Left ventricle myocardium inferior (tissue), 1 donor: Measurements from ENCODE around the gene PET100. TPM values are rescaled to one million over a fixed set of nuclear protein-coding genes. Genes with fewer than 3 reads are reported as not detected.

Source experiments
- DNase-seq: peaks from one replicate; pipeline ENCODE4 v3.0.0-alpha.2; 2020
- H3K27ac ChIP-seq: fragments of 200-600 bp; replicated peaks from 2 replicates; pipeline ENCODE4 v1.8.0; 2021
- H3K27me3 ChIP-seq: fragments of 200-600 bp; 2 replicates; pipeline ENCODE4 v1.8.0; 2021; ENCODE audit warnings: low read depth
- H3K36me3 ChIP-seq: fragments of 200-600 bp; 2 replicates; pipeline ENCODE4 v1.8.0; 2021
- H3K4me1 ChIP-seq: fragments of 200-600 bp; 2 replicates; pipeline ENCODE4 v1.8.0; 2021
- H3K4me3 ChIP-seq: fragments of 200-600 bp; 2 replicates; pipeline ENCODE4 v1.8.0; 2021; ENCODE audit warnings: mild to moderate bottlenecking, moderate library complexity
- H3K9me3 ChIP-seq: fragments of 200-600 bp; replicated peaks from 2 replicates; pipeline ENCODE4 v1.8.0; 2021
- CTCF ChIP-seq: fragments of 200-600 bp; IDR thresholded peaks from 2 replicates; pipeline ENCODE4 v1.8.0; 2021; ENCODE audit warnings: antibody characterized with exemption, mild to moderate bottlenecking, borderline replicate concordance
- intact Hi-C: fragments of 100-400 bp; cut with micrococcal nuclease; formaldehyde crosslinking; loops from one replicate; pipeline ENCODE4 v1.11.0; 2022
- total RNA-seq: library from RNA; stranded (reverse); fragmentation: NEBNext Ultra II Directional; extraction: Animal tissue kit (Norgen Biotek cat#: 25700); gene quantifications from one replicate; pipeline ENCODE4 v1.2.1, GENCODE V29; 2021
- donor health status: DM: no; HTN: yes; CAD: no; lungs with severe emphysema.

Gene PET100
- total RNA-seq, 1 donor from 2014 or later, result 197 TPM

DNA sequence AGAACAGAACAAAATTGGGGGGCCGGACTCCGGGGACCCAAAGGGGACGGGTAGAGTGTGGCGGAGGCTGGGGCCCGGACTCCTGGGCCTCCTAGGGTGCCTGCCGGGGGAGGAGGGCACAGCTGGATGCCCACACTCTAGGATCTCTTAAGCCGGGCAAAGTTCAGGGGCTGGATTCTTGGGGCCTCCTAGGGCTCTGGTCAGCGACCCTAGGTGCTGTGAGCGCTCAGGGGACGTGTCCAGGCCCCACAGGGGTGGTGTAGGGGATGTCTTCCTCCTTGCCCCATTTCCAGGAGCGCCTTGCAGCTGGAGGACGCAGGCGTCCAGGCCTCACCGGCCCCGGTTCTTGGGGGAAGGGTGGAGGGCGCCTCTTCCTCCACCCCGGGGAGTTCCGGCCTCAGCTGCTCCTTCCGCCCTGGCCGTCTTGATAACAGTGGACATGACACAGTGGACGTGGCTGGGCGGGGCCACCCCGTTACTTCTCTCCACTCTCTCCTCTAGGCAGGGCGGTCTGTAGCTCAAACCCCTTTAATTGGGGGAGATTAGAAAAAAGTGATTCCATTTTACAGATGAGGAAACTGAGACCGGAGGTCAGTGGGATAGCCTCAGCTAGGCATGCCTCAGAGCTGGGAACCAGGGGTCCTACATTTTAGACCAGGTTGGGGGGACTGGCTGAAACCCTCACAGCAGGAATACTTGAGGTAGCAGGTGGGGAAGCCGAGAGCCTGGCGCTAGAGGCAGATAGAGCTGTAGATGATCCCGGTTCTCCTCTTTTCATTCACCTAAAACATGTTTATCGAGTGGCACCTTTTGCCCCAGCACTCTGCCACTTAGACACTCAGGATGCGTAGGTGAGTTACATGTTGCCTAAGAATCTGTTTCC lies 8.0 kb downstream of the PET100 start:
- no peaks in the 10 kb centered on the region for H3K9me3 ChIP-seq
- peak overlapping the region; percentile 52 for H3K27ac ChIP-seq
- peaks cover 3% of the 10 kb centered on the region for H3K36me3 ChIP-seq
- TF ChIP-seq CTCF, result no peak
- peaks cover 36% of the 10 kb centered on the region for H3K27me3 ChIP-seq
- intact Hi-C loops, result no loop called here
- peak; percentile 51 for DNase-seq
- H3K4me1 ChIP-seq, result peaks cover 27% of the 10 kb centered on the region
- H3K4me3 ChIP-seq, result peak overlapping the region; percentile 56

DNA sequence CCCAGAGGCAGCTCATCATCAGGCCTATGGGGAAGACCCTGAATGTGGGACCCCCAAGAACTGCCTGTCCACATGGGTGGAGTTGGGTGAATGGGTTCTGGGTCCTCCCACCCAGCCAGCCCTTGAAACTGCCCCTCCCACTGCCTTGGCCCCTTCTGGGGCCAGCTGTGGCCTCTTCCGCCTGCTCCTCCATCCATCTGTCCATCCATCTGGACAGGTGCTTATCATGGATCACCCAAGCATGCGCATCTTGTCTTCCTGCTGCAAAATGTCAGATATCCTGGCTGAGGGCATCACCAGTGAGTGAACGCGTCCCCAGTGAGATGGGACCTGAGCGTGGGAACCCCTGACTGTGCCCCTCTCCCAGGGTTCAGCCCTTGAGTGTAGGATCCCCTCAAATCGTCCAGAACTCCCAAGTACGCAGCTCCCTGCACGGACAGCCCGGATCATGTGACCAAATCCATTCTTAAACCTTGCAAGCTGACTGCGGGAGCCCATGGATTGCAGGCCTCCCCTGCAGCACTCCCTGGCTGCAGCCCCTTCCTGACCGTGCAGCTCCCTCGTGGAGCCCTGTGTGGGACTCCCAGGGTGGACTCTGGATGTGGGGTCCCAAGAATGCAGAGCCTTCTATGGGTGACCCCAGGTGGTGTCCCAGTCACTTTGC lies 9.3 kb downstream of the PET100 start:
- Histone ChIP-seq H3K27me3 (peaks cover 40% of the 10 kb centered on the region), H3K4me1 (peaks cover 27% of the 10 kb centered on the region), H3K27ac (no peak overlapping the region), H3K9me3 (no peaks in the 10 kb centered on the region), H3K4me3 (no peak overlapping the region), H3K36me3 (no peaks in the 10 kb centered on the region)
- no peak for DNase-seq
- intact Hi-C loops, result no loop called here
- no peak for TF ChIP-seq CTCF

- Histone ChIP-seq H3K36me3 (no peaks in the 10 kb centered on the region), H3K9me3 (no peaks in the 10 kb centered on the region), H3K27me3 (peaks cover 45% of the 10 kb centered on the region), H3K27ac (no peak overlapping the region), H3K4me1 (peaks cover 22% of the 10 kb centered on the region), H3K4me3 (no peak overlapping the region)
- no peak for DNase-seq
- intact Hi-C loops, result no loop called here
- TF ChIP-seq CTCF, result no peak
Measured at GRCh38 chr19:7639863-7640348, 10.3 kb downstream of the PET100 start.

GRCh38 chr19:7640803-7641202 lies 11.2 kb downstream of the PET100 start:
- TF ChIP-seq CTCF, result no peak
- Histone ChIP-seq H3K36me3 (no peaks in the 10 kb centered on the region), H3K9me3 (no peaks in the 10 kb centered on the region), H3K4me1 (peaks cover 13% of the 10 kb centered on the region), H3K27ac (no peak overlapping the region), H3K27me3 (peaks cover 44% of the 10 kb centered on the region), H3K4me3 (no peak overlapping the region)
- intact Hi-C loops, result no loop called here
- DNase-seq, result no peak

DNA sequence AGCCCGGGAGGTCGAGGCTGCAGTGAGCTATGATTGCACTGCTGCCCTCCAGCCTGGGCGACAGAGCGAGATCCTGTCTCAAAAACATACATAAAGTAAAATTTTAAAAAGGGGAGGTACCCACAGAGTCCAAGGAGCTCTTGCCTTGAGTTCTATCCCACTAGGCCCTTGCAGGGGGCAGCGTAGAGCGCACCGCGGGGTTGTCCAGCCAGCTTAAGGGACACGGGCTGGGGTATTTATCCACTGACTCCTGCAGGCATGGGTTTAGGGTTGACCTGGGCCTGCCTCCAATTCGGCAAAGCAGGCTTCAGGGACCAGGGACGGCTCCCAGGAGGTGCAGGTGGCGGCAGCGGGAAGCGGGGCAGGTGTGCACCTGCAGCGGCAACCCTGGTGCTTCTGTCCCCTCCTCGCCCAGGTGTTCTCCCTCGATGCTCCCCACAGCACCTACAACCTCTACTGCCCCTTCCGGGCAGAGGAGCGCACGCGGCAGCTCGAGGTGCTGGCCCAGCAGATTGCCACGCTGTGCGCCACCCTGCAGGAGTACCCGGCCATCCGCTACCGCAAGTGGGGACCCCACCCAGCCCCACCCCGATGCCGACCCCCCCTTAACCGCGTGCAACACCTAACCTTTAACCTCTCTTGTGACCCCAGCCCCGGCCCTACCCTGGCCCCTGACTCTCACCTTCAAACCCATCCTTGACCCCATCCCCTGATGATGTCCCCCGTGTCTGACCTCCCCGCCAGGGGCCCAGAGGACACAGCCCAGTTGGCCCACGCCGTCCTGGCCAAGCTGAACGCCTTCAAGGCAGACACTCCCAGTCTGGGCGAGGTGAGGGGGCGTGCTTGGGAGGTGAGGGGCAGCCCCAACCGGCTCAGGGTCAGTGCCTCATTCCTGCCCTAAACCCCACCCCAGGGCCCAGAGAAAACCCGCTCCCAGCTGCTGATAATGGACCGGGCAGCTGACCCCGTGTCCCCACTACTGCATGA lies 12.0 kb downstream of the PET100 start:
- H3K9me3 ChIP-seq, result no peaks in the 10 kb centered on the region
- H3K27ac ChIP-seq, result no peak overlapping the region
- no peaks in the 10 kb centered on the region for H3K36me3 ChIP-seq
- H3K4me3 ChIP-seq, result no peak overlapping the region
- peaks cover 42% of the 10 kb centered on the region for H3K27me3 ChIP-seq
- no peak for DNase-seq
- TF ChIP-seq CTCF, result no peak
- peaks cover 5% of the 10 kb centered on the region for H3K4me1 ChIP-seq
- intact Hi-C loops, result no loop called here
